WTC11 (cell line): ENCODE measurements around the gene ZNF487. TPM values are rescaled to one million over a fixed set of nuclear protein-coding genes. Genes with fewer than 3 reads are reported as not detected.

Experiments
- E2F4 ChIP-seq: sonication (generic); formaldehyde crosslinking; IDR thresholded peaks from 2 replicates; pipeline ENCODE4 v1.8.1; 2022; ENCODE audit warnings: low read depth, mild to moderate bottlenecking, moderate library complexity, missing genetic modification reagents, borderline replicate concordance
- HMGXB4 ChIP-seq: sonication (generic); formaldehyde crosslinking; IDR thresholded peaks from 2 replicates; pipeline ENCODE4 v1.8.1; 2023; ENCODE audit warnings: mild to moderate bottlenecking, moderate library complexity, missing genetic modification reagents
- SOX15 ChIP-seq: fragments of 250-450 bp; sonication (Bioruptor Pico); IDR thresholded peaks from 2 replicates; pipeline ENCODE4 v1.9.0; 2021; ENCODE audit warnings: mild to moderate bottlenecking
- ZNF425 ChIP-seq: fragments of 250-450 bp; sonication (Bioruptor Pico); conservative IDR thresholded peaks from 2 replicates; pipeline ENCODE4 v1.9.0; 2021; ENCODE audit warnings: mild to moderate bottlenecking
- total RNA-seq: library from RNA; stranded (reverse); gene quantifications from 3 replicates; pipeline ENCODE4 v1.2.3, GENCODE V29; 2021
- TF ChIP-seq, protein P1 (sequence below): fragments of 250-450 bp; sonication (Bioruptor Pico); IDR thresholded peaks from 2 replicates; pipeline ENCODE4 v1.9.0; 2021; ENCODE audit warnings: moderate library complexity, mild to moderate bottlenecking, inconsistent platforms, borderline replicate concordance

ZNF487 gene
- total RNA-seq, 1 experiment from 2014 or later: 2.3 TPM

GRCh38 chr10:43524434-43525247 lies 87.7 kb downstream of the ZNF487 start (continued):
- TF ChIP-seq, protein P1, sequence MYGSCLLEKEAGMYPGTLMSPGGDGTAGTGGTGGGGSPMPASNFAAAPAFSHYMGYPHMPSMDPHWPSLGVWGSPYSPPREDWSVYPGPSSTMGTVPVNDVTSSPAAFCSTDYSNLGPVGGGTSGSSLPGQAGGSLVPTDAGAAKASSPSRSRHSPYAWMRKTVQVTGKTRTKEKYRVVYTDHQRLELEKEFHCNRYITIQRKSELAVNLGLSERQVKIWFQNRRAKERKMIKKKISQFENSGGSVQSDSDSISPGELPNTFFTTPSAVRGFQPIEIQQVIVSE (CRISPR knock-in tag): no peak
- no peak for TF ChIP-seq HMGXB4 (CRISPR knock-in tag)
- TF ChIP-seq SOX15: no peak
- TF ChIP-seq E2F4 (CRISPR knock-in tag): no peak
- TF ChIP-seq ZNF425 (CRISPR knock-in tag): no peak

Other genes starting within 250 kb of the ZNF487 start
- 20.8 to 21.4 TPM (median 21.0 TPM) in 3 replicates for gene RASGEF1A, start 170.0 kb upstream of the ZNF487 start, total RNA-seq
- gene FXYD4, start 65.5 kb upstream of the ZNF487 start, total RNA-seq: not detected in 3 replicates
- 318 to 358 TPM (median 326 TPM) in 3 replicates for gene HNRNPF, start 27.9 kb upstream of the ZNF487 start, total RNA-seq
- gene ZNF239, start 137.5 kb downstream of the ZNF487 start, total RNA-seq: 7.7 to 10.8 TPM (median 9.8 TPM) in 3 replicates
- 8.9 to 9.9 TPM (median 9.6 TPM) in 3 replicates for gene ZNF485, start 169.3 kb downstream of the ZNF487 start, total RNA-seq
- 23.9 to 25.7 TPM (median 25.4 TPM) in 3 replicates for gene ZNF32, start 211.8 kb downstream of the ZNF487 start, total RNA-seq